Nephron (organoid): ENCODE results near the gene PERCC1.

Experiments used
- H3K27ac Mint-ChIP-seq, 3 experiments: 2 replicates each; pipeline ENCODE4 v1.8.0; 2020; ENCODE audit warnings: mixed read lengths in 3 of 3, mild to moderate bottlenecking in 2 of 3, moderate library complexity in 1 of 3
- H3K27me3 Mint-ChIP-seq: 2 replicates; pipeline ENCODE4 v1.8.0; 2021; ENCODE audit warnings: low read depth, mild to moderate bottlenecking, moderate library complexity, mixed read lengths
- H3K36me3 Mint-ChIP-seq: 2 replicates; pipeline ENCODE4 v1.8.0; 2020; ENCODE audit warnings: low read depth, mixed read lengths
- H3K4me1 Mint-ChIP-seq: 2 replicates; pipeline ENCODE4 v1.8.0; 2020; ENCODE audit warnings: mixed read lengths
- H3K4me3 Mint-ChIP-seq, 3 experiments: 2 replicates each; pipeline ENCODE4 v1.8.0; 2020; ENCODE audit warnings: mild to moderate bottlenecking in 3 of 3, mixed read lengths in 3 of 3, moderate library complexity in 2 of 3
- H3K9me3 Mint-ChIP-seq: 2 replicates; pipeline ENCODE4 v1.8.0; 2020; ENCODE audit warnings: mixed read lengths
- TF ChIP-seq, protein P1 (sequence below), 3 experiments: fragments of 200-600 bp; sonication (generic); IDR thresholded peaks; one replicate each; pipeline ENCODE4 v1.5.0; 2021; ENCODE audit warnings: antibody characterized with exemption in 3 of 3; ENCODE audit not compliant: unreplicated experiment in 3 of 3

The PERCC1 gene

GRCh38 chr16:1460602-1461138 is 29.8 kb downstream of the PERCC1 start:
- Mint-ChIP-seq H3K27ac (no peak overlapping the region), H3K9me3 (no peaks in the 10 kb centered on the region), H3K4me1 (peaks cover 4% of the 10 kb centered on the region), H3K27me3 (no peaks in the 10 kb centered on the region), H3K36me3 (peaks cover 7% of the 10 kb centered on the region), H3K4me3 (no peak overlapping the region)
- TF ChIP-seq, protein P1, sequence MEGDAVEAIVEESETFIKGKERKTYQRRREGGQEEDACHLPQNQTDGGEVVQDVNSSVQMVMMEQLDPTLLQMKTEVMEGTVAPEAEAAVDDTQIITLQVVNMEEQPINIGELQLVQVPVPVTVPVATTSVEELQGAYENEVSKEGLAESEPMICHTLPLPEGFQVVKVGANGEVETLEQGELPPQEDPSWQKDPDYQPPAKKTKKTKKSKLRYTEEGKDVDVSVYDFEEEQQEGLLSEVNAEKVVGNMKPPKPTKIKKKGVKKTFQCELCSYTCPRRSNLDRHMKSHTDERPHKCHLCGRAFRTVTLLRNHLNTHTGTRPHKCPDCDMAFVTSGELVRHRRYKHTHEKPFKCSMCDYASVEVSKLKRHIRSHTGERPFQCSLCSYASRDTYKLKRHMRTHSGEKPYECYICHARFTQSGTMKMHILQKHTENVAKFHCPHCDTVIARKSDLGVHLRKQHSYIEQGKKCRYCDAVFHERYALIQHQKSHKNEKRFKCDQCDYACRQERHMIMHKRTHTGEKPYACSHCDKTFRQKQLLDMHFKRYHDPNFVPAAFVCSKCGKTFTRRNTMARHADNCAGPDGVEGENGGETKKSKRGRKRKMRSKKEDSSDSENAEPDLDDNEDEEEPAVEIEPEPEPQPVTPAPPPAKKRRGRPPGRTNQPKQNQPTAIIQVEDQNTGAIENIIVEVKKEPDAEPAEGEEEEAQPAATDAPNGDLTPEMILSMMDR (IDR thresholded peaks at IDR 0.05; ENCODE audit: unreplicated experiment in 3 of 3), result no peak

DNA sequence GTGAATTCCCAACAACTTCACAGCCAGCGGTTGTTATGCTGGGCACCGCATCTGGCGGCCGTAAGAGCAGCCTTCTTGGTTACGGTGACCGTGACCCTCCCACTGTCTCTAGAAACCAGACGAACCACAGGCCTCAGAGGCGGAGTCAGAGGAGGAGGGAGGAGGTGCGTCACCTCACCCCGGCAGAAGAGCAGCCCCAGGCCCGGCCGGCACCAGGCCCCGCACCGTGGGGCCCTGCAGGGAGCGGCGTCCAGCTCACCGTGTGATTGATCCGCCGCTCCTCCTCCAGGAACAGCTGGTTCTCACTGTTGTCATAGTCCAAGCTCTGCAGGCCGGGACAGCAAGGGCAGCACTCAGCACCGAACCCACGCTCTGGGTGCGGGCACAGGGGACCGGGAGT is 30.3 kb downstream of the PERCC1 start:
- Mint-ChIP-seq H3K27ac (no peak overlapping the region), H3K27me3 (no peaks in the 10 kb centered on the region), H3K36me3 (peaks cover 7% of the 10 kb centered on the region), H3K9me3 (no peaks in the 10 kb centered on the region), H3K4me3 (no peak overlapping the region), H3K4me1 (peaks cover 4% of the 10 kb centered on the region)
- TF ChIP-seq, protein P1 (IDR thresholded peaks at IDR 0.05; ENCODE audit: unreplicated experiment in 3 of 3), result no peak

DNA sequence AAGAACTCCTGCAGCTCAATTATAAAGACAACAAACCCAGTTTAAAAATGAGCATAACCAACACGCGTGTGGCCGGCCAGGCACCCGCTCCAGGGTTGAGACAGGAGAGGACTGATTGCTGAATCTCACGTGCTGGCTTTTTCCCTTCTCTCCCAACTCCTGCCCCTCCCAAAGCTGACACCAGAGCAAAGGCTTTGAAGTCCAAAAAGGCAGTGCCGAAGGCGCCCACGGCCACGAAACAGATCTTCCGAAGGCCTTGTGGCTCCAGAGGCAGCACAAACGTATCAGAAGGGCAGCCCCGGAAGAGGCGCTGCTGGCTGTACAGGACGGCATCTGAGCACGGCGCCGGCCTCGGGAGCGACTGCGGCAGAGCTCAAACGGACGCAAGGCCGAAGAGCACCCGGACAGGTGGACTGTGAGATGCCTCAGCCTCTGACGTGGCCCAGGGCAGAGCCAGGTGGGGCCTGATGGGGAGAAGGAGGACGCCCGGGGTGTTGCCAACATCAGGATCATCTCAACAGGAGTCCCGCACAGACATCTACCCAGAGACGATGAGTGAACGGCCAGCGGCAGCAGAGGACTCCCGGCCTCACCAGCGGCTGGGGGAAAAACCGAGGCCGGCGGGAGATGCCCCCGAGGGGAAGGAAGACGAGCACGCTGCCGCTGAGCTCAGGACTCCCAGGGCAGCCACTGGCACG is 33.5 kb downstream of the PERCC1 start:
- Mint-ChIP-seq H3K27me3 (peaks cover 3% of the 10 kb centered on the region), H3K9me3 (no peaks in the 10 kb centered on the region), H3K36me3 (peaks cover 4% of the 10 kb centered on the region), H3K27ac (no peak overlapping the region), H3K4me1 (no peaks in the 10 kb centered on the region), H3K4me3 (no peak overlapping the region)
- TF ChIP-seq, protein P1 (IDR thresholded peaks at IDR 0.05; ENCODE audit: unreplicated experiment in 3 of 3), result no peak

DNA sequence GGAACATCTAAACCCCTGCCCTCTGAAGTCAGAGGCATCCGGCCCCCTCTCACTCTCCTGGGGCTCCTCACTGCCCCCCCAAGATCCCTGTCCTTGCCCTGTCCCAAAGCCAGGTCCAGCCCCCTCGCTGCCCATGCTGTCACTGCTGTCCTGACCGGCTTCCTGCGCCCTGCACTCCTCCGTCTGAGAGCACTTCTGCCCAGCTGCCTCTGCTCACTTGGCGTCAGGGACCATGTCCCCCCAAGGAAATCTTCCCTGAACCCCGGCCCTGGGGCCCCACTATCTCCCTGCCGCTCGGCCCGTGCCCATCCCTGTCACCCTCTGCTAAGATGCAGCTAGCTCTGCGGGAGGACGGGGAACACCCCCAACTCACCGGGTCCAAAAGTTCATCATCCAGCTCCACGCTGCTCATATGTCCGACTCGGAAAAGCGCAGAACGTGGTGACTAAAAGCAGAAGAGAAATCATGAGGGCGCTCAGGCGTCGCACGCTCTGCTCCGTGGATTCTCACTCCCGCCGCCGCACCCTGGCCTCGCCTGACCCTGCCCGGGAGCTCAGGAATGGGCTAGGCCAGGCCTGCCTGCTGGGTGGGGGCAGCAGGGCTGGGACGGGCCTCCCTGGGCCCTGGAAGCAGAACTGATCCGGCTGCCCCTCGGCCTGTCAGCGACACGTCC is 34.2 kb downstream of the PERCC1 start:
- Mint-ChIP-seq H3K9me3 (no peaks in the 10 kb centered on the region), H3K27me3 (peaks cover 3% of the 10 kb centered on the region), H3K27ac (no peak overlapping the region), H3K4me3 (no peak overlapping the region), H3K4me1 (peaks cover 4% of the 10 kb centered on the region), H3K36me3 (peaks cover 4% of the 10 kb centered on the region)
- TF ChIP-seq, protein P1 (IDR thresholded peaks at IDR 0.05; ENCODE audit: unreplicated experiment in 3 of 3), result no peak

- no peak overlapping the region for H3K27ac Mint-ChIP-seq
- no peak overlapping the region for H3K4me3 Mint-ChIP-seq
- H3K9me3 Mint-ChIP-seq, result no peaks in the 10 kb centered on the region
- peaks cover 4% of the 10 kb centered on the region for H3K36me3 Mint-ChIP-seq
- H3K4me1 Mint-ChIP-seq, result peaks cover 4% of the 10 kb centered on the region
- TF ChIP-seq, protein P1 (IDR thresholded peaks at IDR 0.05; ENCODE audit: unreplicated experiment in 3 of 3), result no peak
- peaks cover 3% of the 10 kb centered on the region for H3K27me3 Mint-ChIP-seq
Measured at GRCh38 chr16:1465567-1465915, 34.7 kb downstream of the PERCC1 start.
